GM19351 (cell line): ENCODE measurements around the gene CD46.
A peak's percentile ranks its signal among the peaks of the same experiment; 100 is the strongest.

Experiments used
- ATAC-seq: cut with Tn5 transposase; IDR thresholded peaks from one replicate; pipeline ENCODE4 v1.9.1; 2021; ENCODE audit warnings: mild to moderate bottlenecking, moderate library complexity; ENCODE audit not compliant: unreplicated experiment

The CD46 gene

GRCh38 chr1:207826557-207827487, 75.0 kb downstream of the CD46 start:
- no peak for ATAC-seq

DNA sequence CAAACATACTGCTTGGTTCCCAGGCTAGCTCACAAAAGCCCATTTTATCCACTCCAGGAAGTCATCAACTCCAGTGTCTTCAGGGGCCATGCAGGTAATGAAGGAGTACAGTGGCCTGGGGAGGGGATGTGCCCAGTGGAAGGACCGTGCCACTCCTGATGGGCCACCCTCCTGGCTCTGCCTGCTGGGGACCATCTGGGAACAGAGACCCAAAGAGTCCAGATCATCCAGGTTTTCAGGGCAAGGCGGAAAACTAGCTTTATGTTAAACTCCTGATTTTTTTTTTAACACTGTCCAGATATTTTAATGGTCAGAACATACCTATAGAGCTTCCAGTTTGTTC, 75.6 kb downstream of the CD46 start:
- no peak for ATAC-seq

DNA sequence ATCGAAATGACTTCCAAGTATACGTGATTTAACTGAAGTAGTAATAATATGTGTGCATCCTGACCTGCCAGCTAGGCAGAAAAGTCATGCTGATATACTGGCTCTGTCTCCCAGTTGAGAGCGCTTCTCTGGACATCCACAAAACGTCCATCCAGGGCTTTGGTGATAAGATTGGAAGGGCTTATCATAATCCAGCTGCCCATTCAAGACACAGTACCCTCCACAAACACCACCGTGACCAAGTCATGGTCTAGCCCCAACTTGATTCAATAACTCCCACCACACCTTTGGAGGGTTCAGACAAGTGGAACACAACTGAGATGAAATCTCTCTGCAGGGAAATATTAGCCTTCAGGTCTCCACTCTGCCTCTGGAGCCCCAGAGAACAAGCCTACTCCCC, 76.2 kb downstream of the CD46 start:
- ATAC-seq, result no peak

GRCh38 chr1:207828485-207829158, 76.8 kb downstream of the CD46 start:
- peak; percentile 21 for ATAC-seq

DNA sequence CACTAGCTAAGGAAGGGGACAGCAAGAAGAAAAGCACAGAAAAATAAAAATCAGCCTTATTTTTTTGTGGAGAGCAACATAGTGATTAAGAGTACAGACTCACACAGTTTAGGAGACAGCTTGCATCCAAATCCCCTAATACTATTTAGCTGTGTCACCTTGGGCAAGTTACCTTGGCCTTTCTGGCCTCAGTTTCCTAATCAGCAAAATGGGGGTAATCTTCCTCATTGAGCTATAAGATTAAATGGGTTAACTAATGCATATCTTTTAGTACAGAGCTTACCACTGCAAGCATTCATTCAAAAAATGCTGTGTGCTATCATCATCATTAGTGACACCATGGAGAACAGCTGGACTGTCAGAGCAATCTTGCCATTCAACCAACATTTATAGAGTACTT, 77.7 kb downstream of the CD46 start:
- no peak for ATAC-seq

DNA sequence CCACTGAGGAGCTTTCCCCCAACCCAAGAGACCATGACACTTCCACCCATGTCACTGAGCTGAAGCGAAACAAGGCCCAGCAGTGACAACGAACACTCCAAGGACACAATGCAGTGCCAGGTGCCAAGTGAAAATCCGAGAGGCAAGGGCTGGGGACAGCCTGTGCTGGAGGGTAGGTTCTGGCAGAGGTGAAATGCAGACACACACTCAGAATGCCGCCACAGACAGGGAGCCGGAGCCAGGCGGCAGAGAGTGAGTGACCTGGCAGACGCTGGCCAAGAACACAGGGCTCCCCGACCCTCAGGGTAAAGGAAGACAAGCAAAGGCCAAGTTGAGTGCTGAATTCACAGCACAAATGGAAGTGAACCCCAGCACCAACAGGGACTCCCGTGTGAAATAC, 78.9 kb downstream of the CD46 start:
- no peak for ATAC-seq

DNA sequence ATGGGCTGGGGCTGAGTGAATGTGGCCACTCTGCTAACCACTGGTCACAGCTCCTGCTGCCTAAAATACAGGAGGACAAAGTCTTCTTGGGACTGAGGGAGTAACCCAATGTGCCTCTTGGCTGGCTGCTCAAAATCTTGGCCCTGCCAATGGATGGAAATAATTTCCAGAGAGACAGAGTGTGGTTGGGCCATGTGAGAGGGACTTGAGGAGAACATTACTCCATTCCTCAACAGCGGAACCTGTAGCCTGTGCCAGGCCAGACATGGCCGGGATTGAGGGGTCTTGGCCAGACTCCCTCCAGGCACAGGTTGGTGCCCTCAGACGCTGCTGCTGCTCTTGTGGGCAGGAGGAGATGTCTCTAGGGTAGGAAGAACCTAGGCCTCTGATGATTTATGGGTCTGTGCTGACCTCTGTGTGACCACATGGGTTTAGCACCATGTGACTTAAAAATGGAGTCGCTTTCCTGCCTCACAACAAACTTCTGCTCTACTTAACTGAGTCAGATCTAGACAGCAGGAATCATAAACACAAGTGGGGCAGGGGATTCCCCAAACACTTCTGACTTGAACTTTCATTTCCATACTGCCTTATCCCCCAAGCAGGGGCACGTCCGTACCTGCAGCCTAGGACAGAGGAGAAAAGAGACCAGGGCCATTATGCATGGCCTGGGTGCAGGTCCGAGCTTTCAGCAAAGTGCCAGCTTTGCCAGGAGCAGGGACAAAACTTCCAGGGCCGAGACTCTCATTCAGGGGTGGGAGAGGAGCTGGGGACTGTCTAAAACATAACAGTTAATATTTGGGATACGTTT, 79.9 kb downstream of the CD46 start:
- peak; percentile 88 for ATAC-seq

DNA sequence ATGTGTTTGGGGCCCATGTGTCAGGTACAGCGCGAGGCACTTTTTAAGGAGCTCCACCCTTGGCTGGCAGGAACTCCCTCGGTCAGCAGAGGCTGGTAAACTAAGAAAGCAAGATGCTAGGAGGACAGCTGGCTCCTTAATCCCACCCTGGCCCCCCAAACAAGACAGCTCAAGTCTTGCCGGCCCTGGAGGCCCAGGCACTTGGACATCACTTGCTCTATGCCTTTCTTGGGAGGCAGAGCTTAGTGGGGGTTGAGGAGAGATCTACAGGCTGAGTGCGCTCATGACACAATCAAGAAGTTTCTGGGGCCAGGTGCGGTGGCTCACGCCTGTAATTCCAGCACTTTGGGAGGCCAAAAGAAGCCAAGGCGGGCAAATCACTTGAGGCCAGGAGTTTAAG, 80.9 kb downstream of the CD46 start:
- ATAC-seq, result no peak

DNA sequence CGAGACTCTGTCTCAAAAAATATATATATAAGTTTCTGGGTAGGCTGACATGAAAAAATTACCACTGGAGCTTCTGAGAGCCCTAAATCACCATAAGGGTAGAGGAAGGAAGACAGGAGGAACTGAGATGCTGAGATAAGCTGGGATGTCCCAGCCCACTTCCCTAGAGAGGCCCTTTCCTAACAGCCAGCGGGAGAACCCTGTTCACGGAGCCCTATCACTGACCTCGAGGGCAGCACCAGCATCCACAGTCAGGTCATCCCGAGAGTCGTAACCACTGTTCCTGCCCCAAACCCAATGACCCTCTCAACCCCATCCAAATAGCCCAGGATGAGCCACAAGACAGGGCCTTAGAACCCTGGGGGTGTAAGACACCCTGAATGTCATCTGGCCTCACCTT, 81.5 kb downstream of the CD46 start:
- no peak for ATAC-seq

DNA sequence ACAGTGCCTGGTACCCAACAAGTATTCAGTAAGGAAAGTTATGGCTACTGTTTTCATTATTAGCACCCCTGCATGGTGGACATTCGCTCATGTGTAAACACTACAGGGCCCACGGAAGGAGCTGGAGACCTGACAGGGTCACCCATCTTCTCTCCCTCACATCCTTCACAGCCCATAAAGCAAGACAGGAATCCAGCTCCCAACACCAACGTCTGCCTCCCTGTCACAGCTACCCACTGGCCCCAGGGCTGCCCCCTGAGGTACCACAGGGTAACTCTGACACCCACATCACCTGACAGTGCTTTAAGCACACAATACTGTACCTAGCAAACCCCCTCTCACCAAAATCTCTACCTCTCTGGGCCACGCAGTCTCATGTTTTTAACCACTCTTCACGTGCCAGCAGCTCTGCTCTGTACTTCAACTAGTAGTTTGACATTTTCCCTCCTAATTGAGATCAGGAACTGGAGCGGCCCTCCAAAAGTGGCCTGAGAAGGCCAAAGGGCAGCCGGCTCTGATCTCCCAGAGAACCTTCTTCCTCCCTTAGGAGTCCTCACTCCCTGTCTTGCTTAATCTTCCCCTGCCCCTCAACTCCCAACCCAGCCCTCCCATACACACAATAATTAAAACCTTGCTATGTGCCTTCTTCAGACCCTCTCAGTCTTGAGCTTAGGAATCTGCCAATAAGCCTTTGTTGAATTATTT, 82.3 kb downstream of the CD46 start:
- ATAC-seq, result no peak

DNA sequence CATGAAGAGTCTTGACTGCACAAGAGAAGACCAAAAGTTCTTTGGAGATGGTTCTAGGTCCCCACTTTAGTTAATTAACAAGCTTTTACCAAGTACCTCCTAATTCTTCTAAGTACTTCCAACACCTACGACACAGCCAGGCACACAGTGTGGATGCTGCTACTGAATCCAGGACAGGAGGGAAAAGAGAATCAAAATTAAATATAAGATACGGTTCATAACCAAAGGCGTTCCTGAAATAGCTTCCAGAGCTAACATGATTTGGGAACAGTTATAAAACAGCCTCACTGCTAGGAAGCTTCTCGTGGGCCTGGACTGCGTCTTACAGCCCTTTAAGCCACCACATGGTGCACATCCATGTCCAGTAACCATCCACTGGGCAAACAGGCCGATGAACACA, 84.1 kb downstream of the CD46 start:
- ATAC-seq, result no peak

DNA sequence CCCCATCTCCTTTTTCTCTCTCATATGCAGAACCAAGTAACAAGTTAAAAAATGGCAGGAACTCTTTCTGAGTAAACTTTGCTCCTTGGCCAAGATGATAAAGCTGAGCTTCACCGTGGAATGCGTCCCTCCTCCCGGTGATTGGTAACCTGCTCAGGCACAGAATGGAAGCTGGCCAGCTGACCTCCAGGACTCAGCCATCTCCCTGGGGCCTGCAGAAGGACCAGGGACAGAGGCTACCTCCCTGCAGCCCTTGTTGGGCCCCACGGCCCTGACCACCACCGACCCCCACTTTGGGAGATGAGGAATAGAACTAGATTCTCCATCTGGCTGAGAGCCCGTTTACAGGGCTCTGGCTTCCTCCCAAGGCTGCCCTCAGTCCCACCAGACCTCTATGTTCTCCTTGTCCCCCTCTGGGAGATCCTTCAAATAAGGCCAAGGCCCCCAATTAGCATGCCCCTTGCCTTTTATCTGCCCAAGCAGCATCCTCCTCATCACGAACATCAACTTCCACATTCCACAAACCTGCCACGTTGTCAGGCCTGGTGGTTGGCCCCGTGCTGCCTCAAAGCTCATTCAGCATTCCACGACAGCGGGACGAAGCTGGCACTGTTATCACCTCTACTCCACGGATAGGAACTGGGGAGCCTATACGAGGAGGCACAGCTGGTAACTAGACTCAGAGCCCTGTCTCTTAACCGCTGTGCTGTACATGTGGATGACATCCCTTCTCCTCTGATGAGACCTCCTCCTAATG, 84.9 kb downstream of the CD46 start:
- ATAC-seq, result no peak

GRCh38 chr1:207837673-207838072, 85.8 kb downstream of the CD46 start:
- ATAC-seq, result no peak

- ATAC-seq, result no peak
These were observed 86.6 kb downstream of the CD46 start for GRCh38 chr1:207838156-207839082.

- no peak for ATAC-seq
These were observed 87.2 kb downstream of the CD46 start for GRCh38 chr1:207839083-207839413.

GRCh38 chr1:207840380-207840779, 88.5 kb downstream of the CD46 start:
- no peak for ATAC-seq

GRCh38 chr1:207841293-207841692, 89.4 kb downstream of the CD46 start:
- no peak for ATAC-seq

GRCh38 chr1:207841901-207842300, 90.0 kb downstream of the CD46 start:
- no peak for ATAC-seq

DNA sequence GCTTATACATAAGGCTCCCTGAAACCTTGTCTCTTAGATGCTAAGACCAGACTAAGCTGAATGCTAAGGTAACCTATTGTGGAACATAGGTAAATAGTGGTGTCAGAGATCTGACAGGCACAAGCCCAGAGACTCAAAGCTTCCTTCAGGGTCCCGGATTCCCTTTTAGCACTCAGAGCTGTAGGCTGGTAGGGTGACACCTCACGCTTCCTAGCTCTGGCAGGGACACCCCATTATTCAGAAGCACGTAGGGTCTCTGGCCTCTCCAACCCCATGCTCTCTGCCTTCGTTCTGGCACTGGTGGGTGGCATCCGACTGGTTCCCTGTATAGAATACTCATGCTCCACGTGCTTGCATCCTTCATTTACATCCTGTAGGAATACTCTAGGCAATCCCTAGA, 90.7 kb downstream of the CD46 start:
- no peak for ATAC-seq
